Suprapubic skin (tissue), 3 donors: ENCODE measurements around the gene WWOX.

Experiments used
- POLR2AphosphoS5 ChIP-seq, 3 donors: sonication (generic); formaldehyde crosslinking; IDR thresholded peaks; one replicate each; pipeline ENCODE4 v1.6.1; 2017; ENCODE audit warnings: antibody characterized with exemption in 3 of 3
- TF ChIP-seq, protein P1 (sequence below), 2 donors: fragments of 200-600 bp in 1 of 2; fragments of 450-650 bp in 1 of 2; sonication (generic) in 1 of 2; IDR thresholded peaks; one replicate each; pipeline ENCODE4 v1.5.1; 2016 to 2019; ENCODE audit warnings: antibody characterized with exemption in 2 of 2, mild to moderate bottlenecking in 1 of 2, moderate library complexity in 1 of 2

DNA sequence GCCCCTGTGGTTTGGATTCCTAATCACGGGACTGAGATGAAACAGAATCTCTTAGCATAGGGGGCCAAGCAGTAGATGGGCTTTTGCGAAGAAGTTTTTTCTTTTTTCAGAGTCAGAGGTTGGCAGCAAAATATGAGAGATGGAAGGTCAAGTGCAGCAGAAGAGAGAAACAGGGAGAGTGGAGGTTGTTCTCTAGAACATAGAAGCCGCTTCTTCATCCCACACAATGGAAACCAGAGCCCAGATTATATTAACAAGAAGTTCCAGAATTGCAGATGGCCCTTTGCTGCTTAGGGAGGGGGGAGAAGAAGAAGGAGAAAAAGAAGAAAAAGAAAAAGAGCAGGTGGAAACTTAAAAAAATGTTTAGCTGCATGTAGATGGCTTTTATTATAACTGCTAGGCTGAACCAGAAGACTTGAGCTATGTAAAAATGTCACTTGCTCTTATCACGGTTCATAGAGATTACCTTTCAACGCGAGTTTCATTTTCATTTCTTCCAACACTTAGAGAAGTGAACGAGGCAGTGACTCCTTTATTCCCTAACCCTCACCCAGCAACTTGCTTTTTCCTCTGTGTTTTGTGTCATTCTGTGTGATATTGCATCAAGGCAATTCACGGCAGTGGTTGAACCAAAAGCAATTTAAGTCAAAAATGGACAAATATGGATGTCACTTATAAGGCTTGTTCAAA is 737.5 kb downstream of the WWOX start:
- TF ChIP-seq, protein P1, sequence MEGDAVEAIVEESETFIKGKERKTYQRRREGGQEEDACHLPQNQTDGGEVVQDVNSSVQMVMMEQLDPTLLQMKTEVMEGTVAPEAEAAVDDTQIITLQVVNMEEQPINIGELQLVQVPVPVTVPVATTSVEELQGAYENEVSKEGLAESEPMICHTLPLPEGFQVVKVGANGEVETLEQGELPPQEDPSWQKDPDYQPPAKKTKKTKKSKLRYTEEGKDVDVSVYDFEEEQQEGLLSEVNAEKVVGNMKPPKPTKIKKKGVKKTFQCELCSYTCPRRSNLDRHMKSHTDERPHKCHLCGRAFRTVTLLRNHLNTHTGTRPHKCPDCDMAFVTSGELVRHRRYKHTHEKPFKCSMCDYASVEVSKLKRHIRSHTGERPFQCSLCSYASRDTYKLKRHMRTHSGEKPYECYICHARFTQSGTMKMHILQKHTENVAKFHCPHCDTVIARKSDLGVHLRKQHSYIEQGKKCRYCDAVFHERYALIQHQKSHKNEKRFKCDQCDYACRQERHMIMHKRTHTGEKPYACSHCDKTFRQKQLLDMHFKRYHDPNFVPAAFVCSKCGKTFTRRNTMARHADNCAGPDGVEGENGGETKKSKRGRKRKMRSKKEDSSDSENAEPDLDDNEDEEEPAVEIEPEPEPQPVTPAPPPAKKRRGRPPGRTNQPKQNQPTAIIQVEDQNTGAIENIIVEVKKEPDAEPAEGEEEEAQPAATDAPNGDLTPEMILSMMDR (IDR thresholded peaks at IDR 0.05), result no peak
- no peak for TF ChIP-seq POLR2AphosphoS5 (IDR thresholded peaks at IDR 0.05)
